Subcutaneous adipose tissue (tissue), 4 donors: ENCODE data around the gene SPOCK1. TPM values are rescaled to one million over a fixed set of nuclear protein-coding genes. Genes with fewer than 3 reads are reported as not detected.

ENCODE experiments used
- total RNA-seq, 4 donors: library from RNA; depleted of rRNA; stranded (reverse); fragments of >200 nt; gene quantifications; one replicate each; pipeline ENCODE4 v1.1.0, GENCODE V29; 2016
- TF ChIP-seq, protein P1 (sequence below): fragments of 450-650 bp; IDR thresholded peaks from one replicate; pipeline ENCODE4 v1.5.1; 2016; ENCODE audit warnings: low read depth, mild to moderate bottlenecking, control low read depth, antibody characterized with exemption, moderate library complexity

The SPOCK1 gene
- total RNA-seq, 4 donors from 2014 or later = 55.2 to 84.6 (median 70.1) TPM

DNA sequence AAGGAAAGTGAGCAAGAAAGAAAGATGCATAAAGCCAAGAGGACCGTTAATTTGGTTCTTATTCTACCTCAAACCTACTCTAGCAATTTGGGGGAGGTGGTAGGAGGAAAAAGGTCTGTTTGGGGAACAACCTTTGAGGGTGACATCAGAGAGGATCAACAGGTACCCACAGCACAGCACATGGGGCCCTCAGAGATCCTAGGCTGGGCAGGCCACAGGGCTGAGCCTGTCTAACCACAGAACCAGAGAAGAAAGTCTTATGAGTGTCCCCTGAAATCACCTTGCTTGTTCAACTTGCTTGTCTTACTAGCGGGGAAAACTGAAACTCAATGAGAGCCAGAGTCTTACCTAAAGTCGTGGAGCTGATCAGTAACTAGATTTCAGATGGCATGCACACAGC, 385.2 kb downstream of the SPOCK1 start:
- TF ChIP-seq, protein P1, sequence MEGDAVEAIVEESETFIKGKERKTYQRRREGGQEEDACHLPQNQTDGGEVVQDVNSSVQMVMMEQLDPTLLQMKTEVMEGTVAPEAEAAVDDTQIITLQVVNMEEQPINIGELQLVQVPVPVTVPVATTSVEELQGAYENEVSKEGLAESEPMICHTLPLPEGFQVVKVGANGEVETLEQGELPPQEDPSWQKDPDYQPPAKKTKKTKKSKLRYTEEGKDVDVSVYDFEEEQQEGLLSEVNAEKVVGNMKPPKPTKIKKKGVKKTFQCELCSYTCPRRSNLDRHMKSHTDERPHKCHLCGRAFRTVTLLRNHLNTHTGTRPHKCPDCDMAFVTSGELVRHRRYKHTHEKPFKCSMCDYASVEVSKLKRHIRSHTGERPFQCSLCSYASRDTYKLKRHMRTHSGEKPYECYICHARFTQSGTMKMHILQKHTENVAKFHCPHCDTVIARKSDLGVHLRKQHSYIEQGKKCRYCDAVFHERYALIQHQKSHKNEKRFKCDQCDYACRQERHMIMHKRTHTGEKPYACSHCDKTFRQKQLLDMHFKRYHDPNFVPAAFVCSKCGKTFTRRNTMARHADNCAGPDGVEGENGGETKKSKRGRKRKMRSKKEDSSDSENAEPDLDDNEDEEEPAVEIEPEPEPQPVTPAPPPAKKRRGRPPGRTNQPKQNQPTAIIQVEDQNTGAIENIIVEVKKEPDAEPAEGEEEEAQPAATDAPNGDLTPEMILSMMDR = no peak

DNA sequence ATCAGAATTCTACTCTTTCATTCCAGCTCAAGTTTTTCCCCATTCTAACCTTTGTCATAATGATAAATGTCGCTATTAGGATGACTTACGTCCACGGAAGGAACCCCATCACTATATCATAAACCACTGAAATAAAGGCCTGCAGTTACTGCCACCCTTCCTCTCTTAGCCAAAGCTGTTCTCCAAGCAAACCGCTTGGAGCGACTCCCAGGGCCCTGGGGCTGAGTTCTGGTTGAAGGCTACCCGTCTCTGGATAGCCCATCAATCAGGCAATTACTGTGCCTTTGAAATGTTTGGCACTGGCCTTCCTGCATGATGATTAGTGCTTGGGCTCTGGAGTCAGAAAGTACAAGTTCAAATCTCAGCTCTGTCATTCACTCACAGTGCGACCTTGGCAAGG, 386.0 kb downstream of the SPOCK1 start:
- TF ChIP-seq, protein P1 = no peak

DNA sequence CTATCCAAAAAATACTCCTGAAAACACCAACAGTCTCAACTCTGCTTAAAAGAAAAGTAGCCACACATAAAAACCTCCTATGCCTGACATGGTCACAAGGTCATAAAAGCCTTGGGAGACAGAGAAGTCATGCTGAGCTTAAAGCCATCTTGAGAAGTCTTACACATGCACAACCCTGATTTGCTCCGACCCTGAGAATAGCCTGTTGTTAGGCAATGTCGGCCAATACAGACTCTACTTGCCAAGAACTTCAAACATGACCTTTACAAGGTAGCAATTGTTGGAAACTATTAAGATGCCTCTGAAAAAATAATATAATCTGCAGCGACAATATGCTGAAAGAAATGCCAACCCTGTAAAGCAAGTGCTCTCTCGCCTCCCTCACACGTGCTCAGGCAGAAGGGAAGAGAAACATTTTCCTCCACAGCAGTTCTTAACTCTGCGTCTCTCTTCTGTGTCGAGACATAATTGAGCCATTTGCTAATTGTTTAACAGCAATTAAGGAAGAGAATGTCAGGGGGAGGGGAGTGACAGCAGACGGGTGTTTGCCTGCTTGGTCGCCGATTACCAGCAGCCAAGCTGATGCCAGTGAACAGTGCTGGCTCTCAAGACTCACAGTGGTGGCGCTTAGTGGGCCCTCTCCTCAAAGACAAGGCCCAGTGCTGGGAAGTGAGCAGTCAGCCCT, 393.6 kb downstream of the SPOCK1 start:
- TF ChIP-seq, protein P1 = no peak

DNA sequence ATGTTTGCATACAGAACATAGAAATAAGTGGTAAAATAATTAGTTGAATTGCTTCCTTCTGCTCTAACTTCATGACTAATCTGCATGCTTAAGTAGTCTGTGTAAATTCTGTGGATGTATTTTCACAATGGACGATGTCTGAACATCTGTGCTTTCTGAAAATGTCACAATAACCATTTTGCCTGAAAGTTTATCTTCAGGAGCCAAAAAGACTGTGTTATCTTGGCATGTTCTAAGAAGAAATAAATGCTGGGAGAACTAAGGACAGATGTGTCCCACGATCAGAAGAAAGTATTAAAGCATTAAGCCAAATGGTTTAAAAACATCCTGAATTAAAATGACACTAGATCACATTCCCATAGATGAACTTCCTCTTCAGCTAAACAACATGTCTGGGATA, 397.6 kb downstream of the SPOCK1 start:
- TF ChIP-seq, protein P1 = no peak

DNA sequence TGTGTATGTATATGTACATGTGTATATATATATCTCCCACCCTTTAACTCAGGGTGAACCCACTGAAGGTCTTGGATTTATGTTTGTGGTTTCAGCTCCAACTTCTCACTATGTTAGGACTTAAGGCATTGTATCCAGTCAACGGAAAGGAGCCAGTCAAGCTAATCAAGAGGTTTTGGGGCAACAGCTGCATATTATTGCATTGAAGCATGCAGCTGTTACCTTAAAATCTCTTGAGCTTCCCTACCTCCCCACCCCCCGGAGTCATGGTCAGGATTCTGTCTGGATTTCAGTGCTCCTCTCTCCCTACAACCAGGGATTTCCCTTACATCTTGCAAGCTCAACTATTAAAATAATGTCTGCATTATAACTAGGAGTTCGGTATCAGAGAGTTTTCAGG, 399.5 kb downstream of the SPOCK1 start:
- TF ChIP-seq, protein P1 = no peak

GRCh38 chr5:137098663-137099062, 400.5 kb downstream of the SPOCK1 start:
- TF ChIP-seq, protein P1 = no peak

- TF ChIP-seq, protein P1 = no peak
Measured at GRCh38 chr5:137098238-137098637, 400.9 kb downstream of the SPOCK1 start.
